HG03378 (cell line): Measurements from ENCODE around the gene CDSN.

ENCODE experiments used
- ATAC-seq: cut with Tn5 transposase; IDR thresholded peaks from one replicate; pipeline ENCODE4 v1.9.1; 2021; ENCODE audit warnings: mild to moderate bottlenecking, moderate library complexity; ENCODE audit not compliant: unreplicated experiment

The CDSN gene

GRCh38 chr6:31149827-31150447 is 29.7 kb upstream of the CDSN start:
- no peak for ATAC-seq

- ATAC-seq = no peak
Measured at GRCh38 chr6:31145386-31145785, 25.1 kb upstream of the CDSN start.

- ATAC-seq = no peak
Measured at GRCh38 chr6:31144970-31145340, 24.7 kb upstream of the CDSN start.

- ATAC-seq = no peak
Measured at GRCh38 chr6:31144296-31144969, 24.2 kb upstream of the CDSN start.

GRCh38 chr6:31143148-31143547 is 22.9 kb upstream of the CDSN start:
- no peak for ATAC-seq

- no peak for ATAC-seq
Measured at GRCh38 chr6:31142361-31142761, 22.1 kb upstream of the CDSN start.

GRCh38 chr6:31140643-31141042 is 20.4 kb upstream of the CDSN start:
- ATAC-seq = no peak

- ATAC-seq = no peak
Measured at GRCh38 chr6:31139599-31139998, 19.4 kb upstream of the CDSN start.

GRCh38 chr6:31138982-31139381 is 18.7 kb upstream of the CDSN start, which contains the start of gene PSORS1C2:
Gene PSORS1C2, minus strand, starts transcription at chr6:31139066. Its CDS starts 40 bp downstream, at chr6:31139026.
- ATAC-seq = no peak

- no peak for ATAC-seq
Measured at GRCh38 chr6:31135710-31136109, 15.5 kb upstream of the CDSN start.

GRCh38 chr6:31132806-31133205 is 12.6 kb upstream of the CDSN start:
- no peak for ATAC-seq

GRCh38 chr6:31131595-31131994 is 11.3 kb upstream of the CDSN start:
- ATAC-seq = no peak

- ATAC-seq = no peak
Measured at GRCh38 chr6:31130751-31131150, 10.5 kb upstream of the CDSN start.

GRCh38 chr6:31129130-31129529 is 8.9 kb upstream of the CDSN start:
- ATAC-seq = no peak

GRCh38 chr6:31128093-31128676 is 7.9 kb upstream of the CDSN start:
- no peak for ATAC-seq

GRCh38 chr6:31126396-31127175 is 6.3 kb upstream of the CDSN start:
- ATAC-seq = no peak

GRCh38 chr6:31125586-31126363 is 5.5 kb upstream of the CDSN start:
- ATAC-seq = no peak

GRCh38 chr6:31125162-31125561 is 4.9 kb upstream of the CDSN start:
- ATAC-seq = no peak

- ATAC-seq = no peak
Measured at GRCh38 chr6:31122791-31123706, 2.8 kb upstream of the CDSN start.
